LNCaP clone FGC (cell line): ENCODE measurements around the gene CARD19.

ENCODE experiments used
- DNase-seq: peaks from one replicate; pipeline ENCODE4 v3.0.0-alpha.2; 2011; ENCODE audit warnings: low read depth
- H3K4me3 ChIP-seq: 2 replicates; pipeline ENCODE4 v1.5.1; 2011; ENCODE audit warnings: mild to moderate bottlenecking, low read depth, low read length, control low read depth
- CTCF ChIP-seq: IDR thresholded peaks from 2 replicates; pipeline ENCODE4 v1.5.1; 2012; ENCODE audit warnings: mild to moderate bottlenecking; ENCODE audit not compliant: control insufficient read depth, insufficient read depth; ENCODE audit errors: extremely low read depth

CARD19 gene

GRCh38 chr9:93077811-93078210 lies 18.2 kb upstream of the CARD19 start:
- no peak overlapping the region for H3K4me3 ChIP-seq
- no peak for TF ChIP-seq CTCF
- DNase-seq: no peak

GRCh38 chr9:93079371-93079770 lies 16.6 kb upstream of the CARD19 start:
- no peak overlapping the region for H3K4me3 ChIP-seq
- no peak for DNase-seq
- no peak for TF ChIP-seq CTCF

GRCh38 chr9:93080406-93080805 lies 15.6 kb upstream of the CARD19 start:
- no peak for TF ChIP-seq CTCF
- no peak for DNase-seq
- H3K4me3 ChIP-seq: no peak overlapping the region

- no peak for DNase-seq
- TF ChIP-seq CTCF: no peak
Observed at GRCh38 chr9:93081081-93081529, 14.9 kb upstream of the CARD19 start.

GRCh38 chr9:93081931-93082330 lies 14.1 kb upstream of the CARD19 start:
- no peak for DNase-seq
- TF ChIP-seq CTCF: no peak
- no peak overlapping the region for H3K4me3 ChIP-seq

More at GRCh38 chr9:93081081-93081529, 14.9 kb upstream of the CARD19 start:
- H3K4me3 ChIP-seq: no peak overlapping the region

GRCh38 chr9:93082841-93083411 lies 13.1 kb upstream of the CARD19 start:
- DNase-seq: no peak
- no peak for TF ChIP-seq CTCF
- no peak overlapping the region for H3K4me3 ChIP-seq
